IPS DF 19.7 (cell line): ENCODE measurements around the gene WIPF1.

ENCODE experiments used
- DNase-seq: peaks from one replicate; pipeline ENCODE4 v3.0.0-alpha.2; 2013; ENCODE audit warnings: low read depth, low spot score

Gene WIPF1

DNA sequence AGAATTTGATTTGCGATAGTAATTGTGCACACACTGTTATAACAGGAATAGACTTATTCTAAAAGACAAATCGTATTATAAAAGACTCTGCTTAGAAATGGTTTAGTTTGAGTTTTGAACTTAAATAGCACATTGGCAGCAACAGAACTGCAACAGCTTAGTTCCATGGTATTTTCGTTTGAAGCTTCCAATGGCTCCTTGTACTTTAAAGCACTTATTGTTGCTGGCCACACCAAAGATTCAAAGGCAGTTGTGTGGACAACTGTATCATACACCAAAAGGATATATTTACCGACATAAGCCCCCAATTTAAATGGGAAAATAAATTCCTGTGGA, 627 bp downstream of the WIPF1 start:
- no peak for DNase-seq

GRCh38 chr2:174595891-174596397, 1.7 kb downstream of the WIPF1 start:
- no peak for DNase-seq

DNA sequence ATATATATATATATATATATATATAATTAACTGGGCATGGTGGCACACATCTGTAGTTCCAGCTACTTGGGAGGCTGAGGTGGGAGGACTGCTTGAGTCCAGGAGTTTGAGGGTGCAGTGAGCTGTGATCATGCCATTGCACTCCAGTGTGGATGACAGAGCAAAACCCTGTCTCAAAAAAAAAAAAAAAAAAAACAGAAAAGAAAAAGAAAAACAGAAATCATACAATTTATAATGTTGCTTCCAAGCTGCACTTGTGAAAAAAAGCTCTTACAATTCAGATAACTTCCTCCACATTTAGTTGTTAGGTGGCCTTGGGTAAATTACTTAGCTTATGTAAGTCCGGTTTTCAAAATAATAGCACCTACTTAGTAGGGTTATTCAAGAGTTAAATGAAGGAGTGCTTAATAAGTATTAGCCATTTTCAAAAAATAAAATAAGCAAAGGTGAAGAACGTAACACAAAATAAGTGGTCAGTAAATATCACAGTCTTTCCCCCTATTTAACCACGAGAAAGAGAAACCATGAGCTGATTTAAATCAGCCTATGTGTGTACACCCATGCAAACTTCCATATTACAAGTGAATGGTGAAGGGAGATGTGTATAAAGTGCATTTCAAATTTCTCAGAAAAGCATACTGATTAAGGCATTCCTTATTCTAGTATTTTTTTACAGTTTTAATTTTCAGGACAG, 2.3 kb downstream of the WIPF1 start:
- no peak for DNase-seq

- DNase-seq: no peak
Observed at GRCh38 chr2:174594456-174594855, 3.1 kb downstream of the WIPF1 start.

GRCh38 chr2:174593574-174594203, 3.9 kb downstream of the WIPF1 start:
- no peak for DNase-seq

GRCh38 chr2:174593041-174593440, 4.6 kb downstream of the WIPF1 start:
- no peak for DNase-seq

GRCh38 chr2:174591740-174592139, 5.9 kb downstream of the WIPF1 start:
- no peak for DNase-seq

GRCh38 chr2:174590928-174591648, 6.5 kb downstream of the WIPF1 start:
- DNase-seq: no peak

GRCh38 chr2:174590346-174590745, 7.3 kb downstream of the WIPF1 start:
- no peak for DNase-seq

DNA sequence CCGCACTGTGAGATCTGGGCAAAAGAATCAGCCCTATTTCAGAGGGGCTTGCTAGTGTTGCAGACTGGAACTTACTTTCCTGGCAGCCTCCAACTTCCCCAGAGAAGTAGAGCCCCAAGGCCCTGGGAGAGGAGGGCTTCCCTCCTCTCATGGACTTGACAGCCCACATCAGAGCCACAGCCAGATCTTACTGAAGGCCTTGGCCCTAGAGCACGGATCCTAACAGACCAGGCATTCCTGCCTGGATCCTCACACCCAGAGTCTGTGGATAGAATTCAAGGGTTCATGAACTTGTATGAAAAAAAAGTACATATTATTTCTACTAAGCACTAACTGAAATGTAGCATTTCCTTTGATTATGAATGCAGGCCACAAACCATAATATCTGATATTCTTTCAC, 8.3 kb downstream of the WIPF1 start:
- no peak for DNase-seq

DNA sequence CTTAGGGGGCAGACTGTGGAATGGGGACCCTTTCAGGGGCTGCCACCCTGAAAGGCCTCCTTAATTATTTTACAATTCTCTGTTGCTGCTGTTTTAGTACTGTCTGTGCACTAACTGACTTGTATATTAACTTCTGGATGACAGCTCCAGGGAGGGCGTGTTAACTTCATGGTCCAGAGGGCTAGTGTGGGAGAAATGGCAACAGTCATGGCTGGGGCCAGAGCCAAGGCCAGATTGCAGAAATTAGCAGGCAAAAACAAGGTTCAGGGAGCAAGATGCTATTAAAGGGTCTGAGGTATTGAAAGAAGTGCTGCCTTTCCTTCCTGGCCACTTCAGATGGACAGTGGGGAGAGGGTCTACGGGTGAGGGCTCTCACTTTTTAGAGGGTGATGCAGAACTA, 9.1 kb downstream of the WIPF1 start:
- no peak for DNase-seq

DNA sequence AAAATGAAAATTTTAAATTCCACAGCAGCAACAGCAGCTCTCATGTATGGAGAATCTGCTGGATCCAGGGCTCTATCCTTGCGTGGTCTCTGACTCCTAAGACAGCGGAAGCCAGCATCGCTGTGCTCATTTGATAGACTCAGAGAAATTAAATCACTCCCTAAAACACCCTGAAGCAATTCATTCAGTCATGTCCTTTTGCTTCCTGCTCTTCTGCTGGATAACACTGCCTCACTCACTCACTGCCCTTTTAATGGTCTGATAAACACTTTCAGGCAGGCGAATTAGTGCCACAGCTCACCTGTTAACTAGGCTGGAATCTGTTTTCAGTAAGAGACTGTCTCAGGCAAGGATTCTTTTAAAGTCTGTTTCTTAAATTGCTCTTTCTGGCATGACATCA, 10.0 kb downstream of the WIPF1 start:
- DNase-seq: no peak

GRCh38 chr2:174586418-174587295, 10.9 kb downstream of the WIPF1 start:
- DNase-seq: no peak

DNA sequence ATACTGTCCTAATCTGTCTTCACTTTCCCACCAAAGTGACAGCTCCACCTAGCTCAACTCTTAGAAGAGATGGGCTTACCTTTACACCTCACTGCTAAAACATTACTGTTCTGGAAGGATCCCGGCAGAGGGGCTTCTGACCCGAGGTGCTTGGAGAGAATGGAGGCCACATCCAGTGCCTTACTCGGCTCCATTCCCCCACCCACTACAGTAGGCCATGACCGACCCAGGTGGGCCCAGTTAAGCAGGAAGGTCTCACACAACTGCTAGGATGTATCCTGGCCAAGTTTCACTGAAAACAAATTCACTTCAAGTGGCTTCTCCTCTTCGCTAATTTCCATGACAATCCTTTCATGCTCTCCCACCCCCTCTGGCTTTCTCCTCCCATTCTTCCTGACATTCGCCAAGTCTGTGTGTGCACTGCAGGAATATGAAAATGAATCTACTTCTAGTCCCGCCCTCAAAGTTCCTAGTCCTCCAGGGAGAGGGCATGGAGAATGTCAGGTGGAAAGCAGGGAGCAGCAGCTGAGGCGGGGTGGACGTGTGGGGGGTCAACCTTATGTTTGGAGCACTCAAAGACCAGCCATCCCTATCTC, 11.8 kb downstream of the WIPF1 start:
- DNase-seq: no peak

DNA sequence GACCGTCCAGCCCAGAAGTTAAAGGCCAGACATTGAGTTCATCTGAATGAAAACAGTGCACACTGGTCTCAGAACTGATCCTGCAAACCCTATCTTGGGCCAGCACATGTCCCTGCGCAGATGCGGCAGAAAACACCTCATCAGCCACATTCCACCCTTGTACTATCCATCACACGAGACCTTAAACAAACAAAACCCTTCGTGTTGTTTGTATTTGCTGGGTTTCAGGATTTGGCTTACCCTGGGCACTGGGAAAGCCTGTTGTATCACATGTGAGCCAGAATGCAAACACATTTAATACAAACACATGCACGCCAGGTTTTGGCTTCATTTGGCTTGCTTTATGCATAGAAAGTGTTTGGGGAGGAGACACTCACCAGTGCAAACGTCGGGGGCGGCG, 12.5 kb downstream of the WIPF1 start:
- DNase-seq: no peak

- no peak for DNase-seq
Observed at GRCh38 chr2:174581491-174581890, 16.1 kb downstream of the WIPF1 start.

GRCh38 chr2:174580951-174581350, 16.7 kb downstream of the WIPF1 start:
- no peak for DNase-seq

- no peak for DNase-seq
Observed at GRCh38 chr2:174577967-174578589, 19.5 kb downstream of the WIPF1 start.

GRCh38 chr2:174575124-174575776, 22.4 kb downstream of the WIPF1 start:
- no peak for DNase-seq

DNA sequence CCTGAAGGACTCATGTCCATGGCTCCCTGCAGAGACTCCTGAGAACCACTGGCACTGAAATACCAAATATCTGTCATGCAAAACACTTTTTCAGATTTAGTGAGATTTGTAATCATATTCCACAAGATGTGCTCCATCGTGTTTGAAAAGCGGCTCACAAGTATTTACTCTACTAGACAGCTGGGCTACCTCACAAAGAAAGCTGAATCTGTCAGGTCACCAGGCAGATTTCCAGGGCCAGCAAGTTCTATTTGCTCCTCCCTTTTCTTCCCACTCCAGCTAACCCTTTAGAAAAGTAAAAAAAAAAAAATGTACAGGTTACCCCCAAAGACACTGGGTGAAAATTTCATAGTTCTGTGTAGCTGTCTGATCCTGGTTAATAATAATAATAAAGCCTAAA, 22.9 kb downstream of the WIPF1 start:
- DNase-seq: no peak
